ENCODE measurements around the gene VWA2.

The VWA2 gene

DNA sequence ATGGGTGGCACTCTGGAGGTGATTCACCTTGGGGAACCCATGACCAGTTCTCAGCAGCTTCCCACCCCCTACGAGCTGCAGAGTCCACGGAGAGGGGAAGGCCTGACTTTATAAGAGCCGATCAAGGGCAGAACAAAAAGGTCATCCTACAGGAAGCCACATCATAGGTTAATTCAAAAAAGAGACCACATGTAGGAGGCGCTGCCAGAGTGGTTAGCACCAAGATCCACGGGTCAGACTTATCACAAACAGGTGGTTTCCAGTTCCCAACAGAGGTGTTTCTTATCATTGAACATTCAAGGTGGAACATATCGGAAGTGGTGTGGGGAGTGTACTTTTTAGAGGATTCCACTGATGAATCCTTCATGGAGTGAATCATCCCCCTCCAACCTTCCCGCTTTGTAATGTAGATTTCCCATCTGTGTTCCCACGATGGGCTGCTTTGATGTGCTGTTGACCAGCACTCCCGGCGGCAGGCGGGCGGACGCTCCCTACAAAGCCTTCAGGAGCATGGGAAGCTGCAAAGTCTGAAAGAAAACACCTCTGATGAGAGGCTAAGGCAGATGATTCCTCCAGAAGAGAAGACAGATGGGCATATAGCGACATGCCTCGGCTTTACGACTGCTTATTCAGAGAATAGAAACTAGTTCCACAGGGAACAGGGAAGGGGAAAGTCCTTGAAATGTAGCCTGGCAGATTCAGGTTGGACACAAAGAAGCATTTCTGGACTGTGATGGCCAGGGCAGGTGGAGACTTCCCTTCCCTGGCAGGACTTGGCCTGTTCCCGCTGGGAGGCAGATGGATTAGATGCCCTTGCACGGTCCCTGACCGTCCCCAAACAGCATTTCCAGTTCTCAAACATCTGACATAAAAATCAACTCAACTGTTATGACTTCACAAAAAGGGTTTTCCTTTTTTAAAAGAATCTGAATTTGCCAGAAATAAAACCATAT, 98.7 kb downstream of the VWA2 start:
- H3K4me1 ChIP-seq (ENCODE audit: control insufficient read depth in 1 of 2, insufficient read depth in 2 of 2, low read length in 2 of 2) = peaks cover 5 to 24% of the 10 kb centered on the region in 2 donors
- peaks cover 0 to 8% of the 10 kb centered on the region in 2 donors for H3K36me3 ChIP-seq (ENCODE audit: control insufficient read depth in 1 of 2, insufficient read depth in 2 of 2, low read length in 2 of 2)
- no peaks in the 10 kb centered on the region for H3K9me3 ChIP-seq (ENCODE audit: control insufficient read depth in 1 of 2, low read length in 2 of 2)
- no peak overlapping the region for H3K27ac ChIP-seq (ENCODE audit: low read length)
- no peak overlapping the region for H3K4me3 ChIP-seq (ENCODE audit: low read depth in 1 of 2, low read length in 2 of 2)
- no peaks in the 10 kb centered on the region for H3K27me3 ChIP-seq (ENCODE audit: low read depth, low read length)

DNA sequence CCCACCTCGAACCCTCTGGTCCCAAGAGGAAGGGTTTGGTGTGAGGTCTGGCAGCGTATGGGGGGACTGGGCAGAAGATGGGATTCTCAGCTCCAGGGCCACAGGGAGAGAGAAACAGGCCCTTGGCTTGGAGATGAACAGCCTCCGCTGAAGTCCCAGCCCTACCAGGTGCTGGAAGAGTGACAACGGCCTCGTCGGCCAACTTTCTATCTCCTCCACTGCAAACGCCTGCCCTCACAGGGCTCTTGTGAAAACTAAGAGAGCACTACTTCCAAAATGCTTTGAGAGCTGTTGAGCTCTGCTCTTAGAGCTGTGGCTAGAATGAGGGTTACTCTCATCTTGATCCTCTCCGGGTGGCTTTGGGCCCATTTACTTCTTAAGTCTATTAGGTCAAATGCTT, 101.8 kb downstream of the VWA2 start:
- no peaks in the 10 kb centered on the region for H3K27me3 ChIP-seq (ENCODE audit: low read depth, low read length)
- H3K27ac ChIP-seq (ENCODE audit: low read length) = no peak overlapping the region
- H3K36me3 ChIP-seq (ENCODE audit: control insufficient read depth in 1 of 2, insufficient read depth in 2 of 2, low read length in 2 of 2) = peaks cover 0 to 8% of the 10 kb centered on the region in 2 donors
- no peak overlapping the region for H3K4me3 ChIP-seq (ENCODE audit: low read depth in 1 of 2, low read length in 2 of 2)
- no peaks in the 10 kb centered on the region for H3K9me3 ChIP-seq (ENCODE audit: control insufficient read depth in 1 of 2, low read length in 2 of 2)
- peaks cover 0 to 27% of the 10 kb centered on the region in 2 donors for H3K4me1 ChIP-seq (ENCODE audit: control insufficient read depth in 1 of 2, insufficient read depth in 2 of 2, low read length in 2 of 2)

Data from muscle layer of duodenum (tissue), 2 donors.